K562 (cell line): ENCODE data around the gene MALAT1. TPM values are rescaled to one million over a fixed set of nuclear protein-coding genes. Genes with fewer than 3 reads are reported as not detected.

Experiments used
- ARID3B ChIP-seq: fragments of 250-450 bp; sonication (Bioruptor Pico); IDR thresholded peaks from 2 replicates; pipeline ENCODE4 v1.4.0; 2020; ENCODE audit warnings: borderline replicate concordance
- MNT ChIP-seq, 2 experiments: fragments of 450-650 bp; conservative IDR thresholded peaks; 2 replicates each; pipeline ENCODE4 v1.6.1; 2017; ENCODE audit warnings: mild to moderate bottlenecking in 2 of 2, moderate library complexity in 2 of 2
- NCOR1 ChIP-seq: fragments of 450-650 bp; IDR thresholded peaks from 2 replicates; pipeline ENCODE4 v1.6.1; 2016; ENCODE audit warnings: mild to moderate bottlenecking, moderate library complexity
- PHF8 ChIP-seq: fragments of 200-600 bp; sonication (generic); IDR thresholded peaks from 2 replicates; pipeline ENCODE4 v1.6.1; 2012; ENCODE audit warnings: mixed run types, mild to moderate bottlenecking, inconsistent platforms, low read length, moderate library complexity, borderline replicate concordance
- RBM22 ChIP-seq: fragments of 200-400 bp; formaldehyde crosslinking; IDR thresholded peaks from 2 replicates; pipeline ENCODE4 v1.6.1; 2018; ENCODE audit warnings: low read length, low read depth; ENCODE audit not compliant: poor library complexity, severe bottlenecking
- STAT6 ChIP-seq: sonication (generic); formaldehyde crosslinking; IDR thresholded peaks from 2 replicates; pipeline ENCODE4 v1.8.1; 2023; ENCODE audit warnings: mild to moderate bottlenecking, missing genetic modification reagents
- YBX1 ChIP-seq: fragments of 450-650 bp; IDR thresholded peaks from 2 replicates; pipeline ENCODE4 v1.7.1; 2016; ENCODE audit warnings: mild to moderate bottlenecking
- ZBTB1 ChIP-seq: sonication (generic); formaldehyde crosslinking; IDR thresholded peaks from 2 replicates; pipeline ENCODE4 v1.8.1; 2023; ENCODE audit warnings: missing genetic modification reagents, low read depth, mild to moderate bottlenecking, borderline replicate concordance
- ZBTB17 ChIP-seq: fragments of 450-650 bp; formaldehyde crosslinking; IDR thresholded peaks from 2 replicates; pipeline ENCODE4 v1.4.0; 2020; ENCODE audit warnings: mild to moderate bottlenecking
- ZMIZ1 ChIP-seq, 2 experiments: fragments of 150-350 bp in 1 of 2; IDR thresholded peaks; 2 replicates each; pipeline ENCODE4 v1.6.1; 2012 to 2016; ENCODE audit warnings: low read depth in 2 of 2, low read length in 2 of 2, mild to moderate bottlenecking in 1 of 2, moderate library complexity in 1 of 2
- ZNF398 ChIP-seq: fragments of 250-450 bp; sonication (Bioruptor Pico); IDR thresholded peaks from 2 replicates; pipeline ENCODE4 v1.8.0; 2021; ENCODE audit warnings: moderate library complexity, mild to moderate bottlenecking, inconsistent platforms
- polyA plus RNA-seq, 8 experiments: library from polyadenylated mRNA; depleted of rRNA in 4 of 8; stranded (reverse) in 5 of 8; unstranded in 3 of 8; fragments of >200 nt; fragmentation: Nextera tagmentation in 2 of 8; fragmentation: Illumina TruSeq in 1 of 8; extraction: Ambion mirVana in 2 of 8; extraction: Trizol in 1 of 8; gene quantifications; 2 replicates each; pipeline versions ENCODE4 v1.2.1 to v1.2.3, GENCODE V29; 2011 to 2014; ENCODE audit warnings: inconsistent platforms in 1 of 8, missing spikeins in 1 of 8
- total RNA-seq, 7 experiments: library from RNA; depleted of rRNA in 6 of 7; stranded (reverse); fragments of >200 nt in 6 of 7; fragmentation: Illumina TruSeq in 2 of 7; extraction: Trizol in 2 of 7; gene quantifications; 2 replicates each; pipeline versions ENCODE4 v1.2.1 to v1.2.3, GENCODE V29; 2011 to 2021; ENCODE audit warnings: low replicate concordance in 1 of 7

Gene MALAT1
- total and polyA plus RNA-seq, 9 of the 15 experiments (the other 6 are each of a cell fraction or from before 2014, with no cell fraction given): 363 to 8,715 (median 2,351) TPM

GRCh38 chr11:65501186-65501471 lies 2.3 kb downstream of the MALAT1 start (continued):
- TF ChIP-seq MNT (conservative IDR thresholded peaks at IDR 0.05): peak in 1 of 2 experiments; percentile 21; a peak in 1 of 4 replicates
- TF ChIP-seq ZBTB17: no peak; the same call in 1 of the 2 replicates
- TF ChIP-seq ARID3B (CRISPR knock-in tag): no peak
- TF ChIP-seq STAT6 (CRISPR knock-in tag): no peak
- 0 out of 2 replicates have a peak, but pooled peaks have one; percentile 24 for TF ChIP-seq NCOR1
- TF ChIP-seq PHF8: no peak
- TF ChIP-seq ZMIZ1 (IDR thresholded peaks at IDR 0.05; ENCODE audit: low read depth in 2 of 2, low read length in 2 of 2): no peak
- TF ChIP-seq ZNF398 (CRISPR knock-in tag): no peak
- no peak for TF ChIP-seq YBX1
- TF ChIP-seq ZBTB1: no peak
- TF ChIP-seq RBM22: peak; percentile 75
